Erythroblast (primary cell): Measurements from ENCODE around the gene LILRB5.

Experiments used
- GATA1 ChIP-seq: IDR thresholded peaks from 2 replicates; pipeline ENCODE4 v1.6.1; 2011; ENCODE audit warnings: low read depth, mild to moderate bottlenecking, control low read depth, low read length, moderate library complexity
- POLR2A ChIP-seq: IDR thresholded peaks from 2 replicates; pipeline ENCODE4 v1.6.1; 2011; ENCODE audit warnings: mild to moderate bottlenecking, low read length

GRCh38 chr19:54302257-54302656 is 45.2 kb upstream of the LILRB5 start:
- TF ChIP-seq POLR2A: no peak
- no peak for TF ChIP-seq GATA1
